ENCODE data around the gene CTNND2.

DNA sequence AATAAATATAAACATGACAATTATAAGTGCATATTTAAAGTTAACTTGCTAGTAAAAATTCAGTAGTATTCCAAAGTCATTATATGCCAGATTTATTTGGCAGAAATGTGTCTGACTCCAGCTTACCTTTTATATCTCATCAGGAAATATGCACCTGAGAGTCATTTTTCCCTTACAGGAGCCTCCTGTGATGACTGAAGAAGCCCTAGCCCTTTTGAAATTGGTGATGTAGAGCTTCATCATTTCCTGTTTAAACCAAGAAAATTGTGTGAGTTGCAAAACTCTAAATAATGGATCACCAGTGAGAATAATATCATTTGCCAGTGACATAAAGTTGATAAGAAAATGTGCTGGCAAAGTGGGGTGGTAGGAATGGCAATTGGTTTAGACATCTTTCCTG is 42.1 kb upstream of the CTNND2 start:
- TF ChIP-seq EZH2 (IDR thresholded peaks at IDR 0.05; ENCODE audit: borderline replicate concordance, low read depth, low read length, poor library complexity, severe bottlenecking): no peak
- TF ChIP-seq, protein P1, sequence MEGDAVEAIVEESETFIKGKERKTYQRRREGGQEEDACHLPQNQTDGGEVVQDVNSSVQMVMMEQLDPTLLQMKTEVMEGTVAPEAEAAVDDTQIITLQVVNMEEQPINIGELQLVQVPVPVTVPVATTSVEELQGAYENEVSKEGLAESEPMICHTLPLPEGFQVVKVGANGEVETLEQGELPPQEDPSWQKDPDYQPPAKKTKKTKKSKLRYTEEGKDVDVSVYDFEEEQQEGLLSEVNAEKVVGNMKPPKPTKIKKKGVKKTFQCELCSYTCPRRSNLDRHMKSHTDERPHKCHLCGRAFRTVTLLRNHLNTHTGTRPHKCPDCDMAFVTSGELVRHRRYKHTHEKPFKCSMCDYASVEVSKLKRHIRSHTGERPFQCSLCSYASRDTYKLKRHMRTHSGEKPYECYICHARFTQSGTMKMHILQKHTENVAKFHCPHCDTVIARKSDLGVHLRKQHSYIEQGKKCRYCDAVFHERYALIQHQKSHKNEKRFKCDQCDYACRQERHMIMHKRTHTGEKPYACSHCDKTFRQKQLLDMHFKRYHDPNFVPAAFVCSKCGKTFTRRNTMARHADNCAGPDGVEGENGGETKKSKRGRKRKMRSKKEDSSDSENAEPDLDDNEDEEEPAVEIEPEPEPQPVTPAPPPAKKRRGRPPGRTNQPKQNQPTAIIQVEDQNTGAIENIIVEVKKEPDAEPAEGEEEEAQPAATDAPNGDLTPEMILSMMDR (conservative IDR thresholded peaks at IDR 0.05; ENCODE audit: low read depth, low read length): no peak

Data from A673 (cell line).